ENCODE data around the gene SNAI3.

Gene SNAI3

GRCh38 chr16:88649195-88649923 is 36.9 kb downstream of the SNAI3 start:
- DNase-seq = no peak

- DNase-seq = no peak
Measured at GRCh38 chr16:88647178-88648070, 38.9 kb downstream of the SNAI3 start.

GRCh38 chr16:88646345-88647034 is 39.8 kb downstream of the SNAI3 start:
- no peak for DNase-seq

- no peak for DNase-seq
Measured at GRCh38 chr16:88645941-88646340, 40.4 kb downstream of the SNAI3 start.

- no peak for DNase-seq
Measured at GRCh38 chr16:88645455-88645854, 40.9 kb downstream of the SNAI3 start.

- DNase-seq = no peak
Measured at GRCh38 chr16:88643644-88643932, 42.7 kb downstream of the SNAI3 start.

- DNase-seq = no peak
Measured at GRCh38 chr16:88642881-88643643, 43.2 kb downstream of the SNAI3 start.

- DNase-seq = no peak
Measured at GRCh38 chr16:88640498-88641247, 45.6 kb downstream of the SNAI3 start.

GRCh38 chr16:88640039-88640495 is 46.2 kb downstream of the SNAI3 start:
- DNase-seq = no peak

GRCh38 chr16:88639231-88640038 is 46.9 kb downstream of the SNAI3 start:
- DNase-seq = no peak

- peak in 2 of 6 experiments; percentile 11 to 15 for DNase-seq
Measured at GRCh38 chr16:88638323-88639230, 47.7 kb downstream of the SNAI3 start, which contains the start of gene IL17C. Gene IL17C, plus strand, starts transcription at chr16:88638572. Its CDS starts 70 bp downstream, at chr16:88638642.

- no peak for DNase-seq
Measured at GRCh38 chr16:88636488-88637265, 49.6 kb downstream of the SNAI3 start.

GRCh38 chr16:88635671-88636319 is 50.5 kb downstream of the SNAI3 start:
- no peak for DNase-seq

GRCh38 chr16:88634994-88635670 is 51.2 kb downstream of the SNAI3 start:
- DNase-seq = peak in 1 of 6 experiments; percentile 12

GRCh38 chr16:88634141-88634993 is 51.9 kb downstream of the SNAI3 start:
- peak in 3 of 6 experiments; percentile 15 to 28 (median 19) for DNase-seq

GRCh38 chr16:88633684-88634140 is 52.6 kb downstream of the SNAI3 start:
- DNase-seq = no peak

- no peak for DNase-seq
Measured at GRCh38 chr16:88632587-88632930, 53.7 kb downstream of the SNAI3 start.

Data from stimulated activated naive CD4-positive, alpha-beta T cell (primary cell).